Astrocyte (in vitro differentiated cells and primary cell): ENCODE measurements around the gene SYNPO2. TPM values are rescaled to one million over a fixed set of nuclear protein-coding genes. Genes with fewer than 3 reads are reported as not detected.

Experiments
- DNase-seq: peaks from one replicate; pipeline ENCODE4 v3.0.0-alpha.2; 2010; ENCODE audit warnings: low read depth
- FAIRE-seq: peaks from 2 replicates; lab custom pipeline; 2011; peaks lifted over from hg19 to GRCh38; lab: Jason Lieb, UNC
- H2AFZ ChIP-seq: 2 replicates; pipeline ENCODE4 v1.6.0; 2012; ENCODE audit warnings: low read depth, low read length, inconsistent platforms
- H3K27ac ChIP-seq: 2 replicates; pipeline ENCODE4 v1.5.1; 2011; ENCODE audit warnings: low read depth, low read length, inconsistent platforms
- H3K27me3 ChIP-seq: 2 replicates; pipeline ENCODE4 v1.6.0; 2011; ENCODE audit warnings: low read length, inconsistent platforms; ENCODE audit not compliant: insufficient read depth
- H3K36me3 ChIP-seq: 2 replicates; pipeline ENCODE4 v1.5.1; 2011; ENCODE audit warnings: low read length, inconsistent platforms; ENCODE audit not compliant: insufficient read depth
- H3K4me1 ChIP-seq: 2 replicates; pipeline ENCODE4 v1.5.1; 2011; ENCODE audit warnings: low read length, inconsistent platforms; ENCODE audit not compliant: insufficient read depth
- H3K4me2 ChIP-seq: 2 replicates; pipeline ENCODE4 v1.6.0; 2012; ENCODE audit warnings: low read length, inconsistent platforms
- H3K4me3 ChIP-seq: 2 replicates; pipeline ENCODE4 v1.5.1; 2011; ENCODE audit warnings: low read depth, mild to moderate bottlenecking, low read length, inconsistent platforms; ENCODE audit not compliant: insufficient read depth
- H3K79me2 ChIP-seq: 2 replicates; pipeline ENCODE4 v1.6.0; 2012; ENCODE audit warnings: mild to moderate bottlenecking, low read length, inconsistent platforms; ENCODE audit not compliant: insufficient read depth
- H3K9ac ChIP-seq: 2 replicates; pipeline ENCODE4 v1.6.0; 2012; ENCODE audit warnings: mild to moderate bottlenecking, low read length, inconsistent platforms
- H3K9me3 ChIP-seq: 2 replicates; pipeline ENCODE4 v1.5.1; 2012; ENCODE audit warnings: low read depth, mild to moderate bottlenecking, low read length, inconsistent platforms; ENCODE audit not compliant: insufficient read depth
- H4K20me1 ChIP-seq: 2 replicates; pipeline ENCODE4 v1.6.0; 2012; ENCODE audit warnings: low read length, inconsistent platforms; ENCODE audit not compliant: insufficient read depth
- H3K27ac Mint-ChIP-seq: one replicate; pipeline ENCODE4 v1.8.0; 2021; ENCODE audit warnings: mild to moderate bottlenecking, mixed read lengths; ENCODE audit not compliant: unreplicated experiment
- H3K27me3 Mint-ChIP-seq: one replicate; pipeline ENCODE4 v1.8.0; 2021; ENCODE audit warnings: low read depth, mixed read lengths; ENCODE audit not compliant: unreplicated experiment
- H3K36me3 Mint-ChIP-seq: one replicate; pipeline ENCODE4 v1.8.0; 2021; ENCODE audit warnings: low read depth, mixed read lengths; ENCODE audit not compliant: unreplicated experiment
- H3K4me1 Mint-ChIP-seq: one replicate; pipeline ENCODE4 v1.8.0; 2021; ENCODE audit warnings: low read depth, mixed read lengths; ENCODE audit not compliant: unreplicated experiment
- H3K4me3 Mint-ChIP-seq: one replicate; pipeline ENCODE4 v1.8.0; 2021; ENCODE audit warnings: mild to moderate bottlenecking, moderate library complexity, mixed read lengths; ENCODE audit not compliant: unreplicated experiment
- H3K9me3 Mint-ChIP-seq: one replicate; pipeline ENCODE4 v1.8.0; 2021; ENCODE audit warnings: mild to moderate bottlenecking, mixed read lengths; ENCODE audit not compliant: unreplicated experiment
- EZH2 ChIP-seq: IDR thresholded peaks from 2 replicates; pipeline ENCODE4 v1.6.1; 2012; ENCODE audit warnings: mild to moderate bottlenecking, low read length, inconsistent platforms; ENCODE audit not compliant: insufficient read depth
- total RNA-seq: library from RNA; stranded (reverse); gene quantifications from 2 replicates; pipeline ENCODE4 v1.2.1, GENCODE V29; 2021
- TF ChIP-seq, protein P1 (sequence below): IDR thresholded peaks from 2 replicates; pipeline ENCODE4 v1.5.1; 2011; ENCODE audit warnings: low read depth, mild to moderate bottlenecking, inconsistent platforms, low read length, moderate library complexity; ENCODE audit not compliant: insufficient read depth

Gene SYNPO2
- total RNA-seq, 1 donor from 2014 or later = 4.2 TPM

- H3K4me1 Mint-ChIP-seq = no peaks in the 10 kb centered on the region
- H3K9me3 Mint-ChIP-seq = no peaks in the 10 kb centered on the region
Observed at GRCh38 chr4:118858779-118859178, 29.9 kb upstream of the SYNPO2 start.

DNA sequence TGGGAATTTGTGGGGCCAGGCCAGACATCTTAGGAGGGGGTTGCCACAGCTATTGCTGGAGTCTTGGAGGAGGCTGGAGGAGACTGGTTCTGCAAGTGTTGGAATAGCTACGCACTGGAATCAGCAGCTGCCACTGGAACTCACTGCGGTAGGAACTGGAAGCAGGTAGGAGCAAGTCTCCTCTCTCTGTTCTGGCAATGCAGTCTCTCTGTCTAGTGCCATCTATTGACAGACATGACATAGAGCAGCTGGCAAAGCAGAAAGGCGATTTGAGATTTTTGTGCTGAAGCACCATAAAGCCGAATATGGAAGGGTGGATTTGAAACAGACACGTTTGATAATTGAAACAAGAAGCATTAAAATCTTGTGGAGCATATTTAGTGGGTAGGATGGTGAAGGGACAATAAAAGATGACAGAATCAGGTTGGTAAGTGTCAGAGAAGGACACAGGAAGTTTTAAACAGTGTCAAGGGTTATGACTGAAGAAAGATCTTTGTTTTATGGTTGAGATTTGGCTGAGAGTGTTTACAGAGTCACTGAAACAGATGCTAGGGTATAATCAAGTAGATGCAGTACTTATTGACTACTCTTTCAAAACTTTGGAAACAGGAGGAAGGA lies 23.5 kb upstream of the SYNPO2 start:
- H3K4me1 Mint-ChIP-seq = peaks cover 8% of the 10 kb centered on the region
- no peaks in the 10 kb centered on the region for H3K9me3 Mint-ChIP-seq
- no peak overlapping the region for H3K4me3 Mint-ChIP-seq
- Histone ChIP-seq H3K4me1 (no peaks in the 10 kb centered on the region), H3K4me2 (peak overlapping the region; percentile 19), H4K20me1 (no peaks in the 10 kb centered on the region), H3K36me3 (no peaks in the 10 kb centered on the region), H3K79me2 (no peaks in the 10 kb centered on the region), H3K4me3 (no peak overlapping the region), H3K27me3 (no peaks in the 10 kb centered on the region), H2AFZ (peak overlapping the region; percentile 29), H3K9me3 (no peaks in the 10 kb centered on the region), H3K27ac (no peak overlapping the region), H3K9ac (no peak overlapping the region)
- no peaks in the 10 kb centered on the region for H3K36me3 Mint-ChIP-seq
- no peak for TF ChIP-seq EZH2
- TF ChIP-seq, protein P1, sequence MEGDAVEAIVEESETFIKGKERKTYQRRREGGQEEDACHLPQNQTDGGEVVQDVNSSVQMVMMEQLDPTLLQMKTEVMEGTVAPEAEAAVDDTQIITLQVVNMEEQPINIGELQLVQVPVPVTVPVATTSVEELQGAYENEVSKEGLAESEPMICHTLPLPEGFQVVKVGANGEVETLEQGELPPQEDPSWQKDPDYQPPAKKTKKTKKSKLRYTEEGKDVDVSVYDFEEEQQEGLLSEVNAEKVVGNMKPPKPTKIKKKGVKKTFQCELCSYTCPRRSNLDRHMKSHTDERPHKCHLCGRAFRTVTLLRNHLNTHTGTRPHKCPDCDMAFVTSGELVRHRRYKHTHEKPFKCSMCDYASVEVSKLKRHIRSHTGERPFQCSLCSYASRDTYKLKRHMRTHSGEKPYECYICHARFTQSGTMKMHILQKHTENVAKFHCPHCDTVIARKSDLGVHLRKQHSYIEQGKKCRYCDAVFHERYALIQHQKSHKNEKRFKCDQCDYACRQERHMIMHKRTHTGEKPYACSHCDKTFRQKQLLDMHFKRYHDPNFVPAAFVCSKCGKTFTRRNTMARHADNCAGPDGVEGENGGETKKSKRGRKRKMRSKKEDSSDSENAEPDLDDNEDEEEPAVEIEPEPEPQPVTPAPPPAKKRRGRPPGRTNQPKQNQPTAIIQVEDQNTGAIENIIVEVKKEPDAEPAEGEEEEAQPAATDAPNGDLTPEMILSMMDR = peak; percentile 85
- H3K27ac Mint-ChIP-seq = no peak overlapping the region
- peak; percentile 74 for FAIRE-seq
- H3K27me3 Mint-ChIP-seq = no peaks in the 10 kb centered on the region
- DNase-seq = peak; percentile 53

More at GRCh38 chr4:118858779-118859178, 29.9 kb upstream of the SYNPO2 start:
- no peaks in the 10 kb centered on the region for H3K9me3 ChIP-seq
- H3K4me1 ChIP-seq = no peaks in the 10 kb centered on the region
- H4K20me1 ChIP-seq = no peaks in the 10 kb centered on the region
- H3K79me2 ChIP-seq = no peaks in the 10 kb centered on the region
- no peak for FAIRE-seq
- H3K4me2 ChIP-seq = no peak overlapping the region
- H3K27ac ChIP-seq = no peak overlapping the region
- H3K4me3 ChIP-seq = no peak overlapping the region
- H3K36me3 ChIP-seq = no peaks in the 10 kb centered on the region
- no peak overlapping the region for H2AFZ ChIP-seq
- TF ChIP-seq, protein P1 = no peak
- no peaks in the 10 kb centered on the region for H3K27me3 ChIP-seq
- Mint-ChIP-seq H3K27ac (no peak overlapping the region), H3K36me3 (no peaks in the 10 kb centered on the region), H3K27me3 (no peaks in the 10 kb centered on the region), H3K4me3 (no peak overlapping the region)
- DNase-seq = no peak
- H3K9ac ChIP-seq = no peak overlapping the region

- H3K4me3 Mint-ChIP-seq = no peak overlapping the region
- H3K27ac Mint-ChIP-seq = no peak overlapping the region
- FAIRE-seq = no peak
Observed at GRCh38 chr4:118866442-118866841, 22.2 kb upstream of the SYNPO2 start.

More at GRCh38 chr4:118866442-118866841, 22.2 kb upstream of the SYNPO2 start:
- Histone ChIP-seq H3K4me3 (no peak overlapping the region), H3K27ac (no peak overlapping the region), H3K4me2 (no peak overlapping the region), H4K20me1 (no peaks in the 10 kb centered on the region), H3K79me2 (no peaks in the 10 kb centered on the region), H2AFZ (no peak overlapping the region), H3K27me3 (no peaks in the 10 kb centered on the region), H3K36me3 (no peaks in the 10 kb centered on the region), H3K9ac (no peak overlapping the region), H3K4me1 (no peaks in the 10 kb centered on the region), H3K9me3 (no peaks in the 10 kb centered on the region)
- DNase-seq = no peak
- TF ChIP-seq EZH2 = no peak
- TF ChIP-seq, protein P1 = no peak
- Mint-ChIP-seq H3K4me1 (peaks cover 12% of the 10 kb centered on the region), H3K36me3 (no peaks in the 10 kb centered on the region), H3K9me3 (no peaks in the 10 kb centered on the region), H3K27me3 (no peaks in the 10 kb centered on the region)
